B cell (primary cell): ENCODE measurements around the gene SERPINB7. TPM values are rescaled to one million over a fixed set of nuclear protein-coding genes. Genes with fewer than 3 reads are reported as not detected.

Source experiments
- ATAC-seq: fragments of 200-7000 bp; cut with Tn5 transposase; one replicate; pipeline ENCODE4 v1.10.0; 2021; ENCODE audit warnings: low read depth, mild to moderate bottlenecking, moderate number of reproducible peaks, moderate library complexity
- CTCF ChIA-PET: fragments of 350-600 bp; sonication (Branson Sonifier 250); formaldehyde crosslinking; loops from one replicate; lab custom pipeline; 2021; ENCODE audit warnings: antibody characterized with exemption, inconsistent platforms; lab: Charles Lee
- POLR2A ChIA-PET: fragments of 350-600 bp; sonication (Branson Sonifier 250); formaldehyde crosslinking; loops from one replicate; lab custom pipeline; 2021; ENCODE audit warnings: antibody characterized with exemption; lab: Charles Lee
- DNase-seq: peaks from one replicate; pipeline ENCODE4 v3.0.0; 2013
- H2AFZ ChIP-seq: 2 replicates; pipeline ENCODE4 v1.6.1; 2012; ENCODE audit warnings: mild to moderate bottlenecking, low read depth, low read length; ENCODE audit not compliant: insufficient read depth, poor library complexity, severe bottlenecking
- H3K27ac ChIP-seq, 2 donors: 1 replicate in 1 of 2; 2 replicates in 1 of 2; pipeline ENCODE4 v1.5.1; 2012 to 2013; ENCODE audit warnings: low read length in 2 of 2, mild to moderate bottlenecking in 2 of 2, moderate library complexity in 1 of 2
- H3K27me3 ChIP-seq, 4 experiments: fragments of 200-600 bp in 1 of 4; sonication (generic) in 1 of 4; replicated peaks in 1 of 4; 1 replicate in 2 of 4; 2 replicates in 2 of 4; pipeline versions ENCODE4 v1.6.1 to v1.7.0; 2013 to 2016; ENCODE audit warnings: low read length in 3 of 4, mild to moderate bottlenecking in 2 of 4, mixed read lengths in 1 of 4, moderate library complexity in 1 of 4; ENCODE audit not compliant: insufficient read depth in 4 of 4, control insufficient read depth in 3 of 4; ENCODE audit errors: control extremely low read depth in 1 of 4
- H3K36me3 ChIP-seq, 2 experiments: replicated peaks in 1 of 2; 1 replicate in 1 of 2; 2 replicates in 1 of 2; pipeline versions ENCODE4 v1.6.1 to v1.7.1; 2013; ENCODE audit warnings: low read length in 1 of 2; ENCODE audit not compliant: insufficient read depth in 2 of 2, control insufficient read depth in 1 of 2; ENCODE audit errors: control extremely low read depth in 1 of 2, extremely low read depth in 1 of 2
- H3K4me1 ChIP-seq, 2 donors: fragments of 200-600 bp in 1 of 2; sonication (generic) in 1 of 2; 1 replicate in 1 of 2; 2 replicates in 1 of 2; pipeline versions ENCODE4 v1.5.1 to v1.6.1; 2013 to 2017; ENCODE audit warnings: low read length in 2 of 2; ENCODE audit not compliant: control insufficient read depth in 2 of 2, insufficient read depth in 2 of 2
- H3K4me2 ChIP-seq: replicated peaks from 2 replicates; pipeline ENCODE3; 2012; ENCODE audit warnings: mild to moderate bottlenecking, low read depth, low read length; ENCODE audit not compliant: poor library complexity, severe bottlenecking
- H3K4me3 ChIP-seq, 5 experiments: fragments of 200-600 bp in 1 of 5; sonication (generic) in 1 of 5; 1 replicate in 3 of 5; 2 replicates in 2 of 5; pipeline versions ENCODE4 v1.5.1 to v1.7.0; 2011 to 2016; ENCODE audit warnings: low read length in 4 of 5, mild to moderate bottlenecking in 4 of 5, low read depth in 2 of 5, control low read depth in 1 of 5, moderate library complexity in 1 of 5; ENCODE audit not compliant: insufficient read depth in 1 of 5; ENCODE audit errors: control extremely low read depth in 1 of 5, extremely low read depth in 1 of 5
- H3K79me2 ChIP-seq: fragments of 200-600 bp; sonication (generic); one replicate; pipeline ENCODE4 v1.6.0; 2016; ENCODE audit warnings: low read length; ENCODE audit not compliant: control insufficient read depth, insufficient read depth
- H3K9ac ChIP-seq: fragments of 200-600 bp; sonication (generic); 2 replicates; pipeline ENCODE4 v1.6.1; 2017; ENCODE audit warnings: mild to moderate bottlenecking, low read length, moderate library complexity
- H3K9me3 ChIP-seq, 3 donors: one replicate each; pipeline versions ENCODE4 v1.6.1 to v1.7.1; 2013; ENCODE audit warnings: low read length in 2 of 3; ENCODE audit not compliant: control insufficient read depth in 2 of 3, insufficient read depth in 1 of 3; ENCODE audit errors: control extremely low read depth in 1 of 3
- H4K20me1 ChIP-seq: 2 replicates; pipeline ENCODE4 v1.6.0; 2012; ENCODE audit warnings: mild to moderate bottlenecking, low read length; ENCODE audit not compliant: insufficient read depth, control insufficient read depth, poor library complexity, severe bottlenecking
- H3K27ac Mint-ChIP-seq: one replicate; pipeline ENCODE4 v1.8.0; 2021; ENCODE audit warnings: mixed read lengths
- H3K27me3 Mint-ChIP-seq: one replicate; pipeline ENCODE4 v1.8.0; 2021; ENCODE audit warnings: mixed read lengths
- H3K4me1 Mint-ChIP-seq: one replicate; pipeline ENCODE4 v1.8.0; 2021; ENCODE audit warnings: mixed read lengths
- H3K4me3 Mint-ChIP-seq: one replicate; pipeline ENCODE4 v1.8.0; 2021; ENCODE audit warnings: mixed read lengths
- H3K9me3 Mint-ChIP-seq: one replicate; pipeline ENCODE4 v1.8.0; 2022; ENCODE audit warnings: mixed read lengths; ENCODE audit not compliant: insufficient read depth
- EZH2 ChIP-seq: IDR thresholded peaks from 2 replicates; pipeline ENCODE4 v1.6.1; 2012; ENCODE audit warnings: borderline replicate concordance, low read depth, mild to moderate bottlenecking, moderate library complexity, low read length; ENCODE audit not compliant: insufficient read depth, poor library complexity, severe bottlenecking
- WGBS: methylation state at CpG from one replicate; pipeline ENCODE4 v1.1.5; 2013; ENCODE audit warnings: missing lambda C conversion rate; ENCODE audit not compliant: insufficient coverage; 5-methylcytosine and 5-hydroxymethylcytosine counted together
- intact Hi-C: fragments of 100-400 bp; cut with micrococcal nuclease; formaldehyde crosslinking; loops from one replicate; pipeline ENCODE4 v1.10.0; 2022
- polyA plus RNA-seq: library from polyadenylated mRNA; depleted of rRNA; stranded (reverse); fragments of >200 nt; gene quantifications from 2 replicates; pipeline ENCODE4 v1.2.3, GENCODE V29; 2012
- total RNA-seq, 2 donors: library from RNA; stranded (reverse); fragments of 120-200 nt in 1 of 2; gene quantifications; 1 replicate in 1 of 2; 2 replicates in 1 of 2; pipeline versions ENCODE4 v1.2.3 to v1.2.4, GENCODE V29; 2013 to 2022
- TF ChIP-seq, protein P1 (sequence below): fragments of 200-600 bp; IDR thresholded peaks from one replicate; pipeline ENCODE4 v1.8.0; 2022; ENCODE audit warnings: antibody characterized with exemption, mild to moderate bottlenecking

Gene SERPINB7
- total and polyA plus RNA-seq, 2 donors (not counting 1 experiment from before 2014, with no cell fraction given): not detected

DNA sequence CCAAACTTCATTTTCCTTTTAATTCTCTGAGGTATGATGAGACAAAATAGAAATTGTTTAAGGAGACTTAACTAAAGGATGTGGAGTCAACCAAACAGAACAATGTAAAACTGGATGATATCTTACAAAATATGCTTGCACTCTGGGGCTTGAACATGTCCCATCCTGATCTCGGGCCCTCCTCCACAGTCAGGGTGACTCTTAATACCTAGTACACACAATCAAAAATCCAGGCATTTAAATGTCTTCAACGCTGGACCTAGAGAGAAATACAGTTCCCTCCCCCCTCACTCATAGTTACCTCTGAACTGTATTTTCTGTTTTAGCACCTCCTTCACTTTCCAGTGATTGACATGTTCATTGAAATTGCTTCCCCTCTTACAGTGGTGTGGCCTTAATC is 75.4 kb downstream of the SERPINB7 start:
- H3K4me1 Mint-ChIP-seq: no peaks in the 10 kb centered on the region
- intact Hi-C loops: no loop called here

More for the DNA sequence above, 75.4 kb downstream of the SERPINB7 start:
- H4K20me1 ChIP-seq: no peaks in the 10 kb centered on the region
- ATAC-seq: no peak
- no peak overlapping the region for H3K27ac ChIP-seq
- H3K27ac Mint-ChIP-seq: no peak overlapping the region
- CTCF ChIA-PET: no interaction called here
- H3K4me3 Mint-ChIP-seq: no peak overlapping the region
- H3K27me3 ChIP-seq: peaks cover 0 to 3% (median 0%) of the 10 kb centered on the region in 4 experiments
- no peaks in the 10 kb centered on the region for H3K4me1 ChIP-seq
- no peaks in the 10 kb centered on the region for H3K9me3 Mint-ChIP-seq
- H2AFZ ChIP-seq: no peak overlapping the region
- DNase-seq: no peak
- TF ChIP-seq, protein P1, sequence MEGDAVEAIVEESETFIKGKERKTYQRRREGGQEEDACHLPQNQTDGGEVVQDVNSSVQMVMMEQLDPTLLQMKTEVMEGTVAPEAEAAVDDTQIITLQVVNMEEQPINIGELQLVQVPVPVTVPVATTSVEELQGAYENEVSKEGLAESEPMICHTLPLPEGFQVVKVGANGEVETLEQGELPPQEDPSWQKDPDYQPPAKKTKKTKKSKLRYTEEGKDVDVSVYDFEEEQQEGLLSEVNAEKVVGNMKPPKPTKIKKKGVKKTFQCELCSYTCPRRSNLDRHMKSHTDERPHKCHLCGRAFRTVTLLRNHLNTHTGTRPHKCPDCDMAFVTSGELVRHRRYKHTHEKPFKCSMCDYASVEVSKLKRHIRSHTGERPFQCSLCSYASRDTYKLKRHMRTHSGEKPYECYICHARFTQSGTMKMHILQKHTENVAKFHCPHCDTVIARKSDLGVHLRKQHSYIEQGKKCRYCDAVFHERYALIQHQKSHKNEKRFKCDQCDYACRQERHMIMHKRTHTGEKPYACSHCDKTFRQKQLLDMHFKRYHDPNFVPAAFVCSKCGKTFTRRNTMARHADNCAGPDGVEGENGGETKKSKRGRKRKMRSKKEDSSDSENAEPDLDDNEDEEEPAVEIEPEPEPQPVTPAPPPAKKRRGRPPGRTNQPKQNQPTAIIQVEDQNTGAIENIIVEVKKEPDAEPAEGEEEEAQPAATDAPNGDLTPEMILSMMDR: no peak
- no peak for TF ChIP-seq EZH2
- no peak overlapping the region for H3K4me2 ChIP-seq
- peaks cover 7% of the 10 kb centered on the region for H3K27me3 Mint-ChIP-seq
- no peak overlapping the region for H3K4me3 ChIP-seq
- H3K9me3 ChIP-seq: peaks cover 0 to 3% (median 0%) of the 10 kb centered on the region in 3 donors
- no peak overlapping the region for H3K9ac ChIP-seq
- WGBS: 67% methylated on average over 1 of the region's 2 CpGs
- no peaks in the 10 kb centered on the region for H3K36me3 ChIP-seq
- POLR2A ChIA-PET: no interaction called here
- no peaks in the 10 kb centered on the region for H3K79me2 ChIP-seq

Other genes starting within 250 kb of the SERPINB7 start
- gene SERPINB12, start 233.0 kb upstream of the SERPINB7 start, total RNA-seq: not detected in 2 replicates
- gene SERPINB12, start 233.0 kb upstream of the SERPINB7 start, polyA plus RNA-seq: not detected in 2 replicates
- gene SERPINB13, start 188.1 kb upstream of the SERPINB7 start, total RNA-seq: not detected in 2 replicates
- gene SERPINB13, start 188.1 kb upstream of the SERPINB7 start, polyA plus RNA-seq: not detected in 2 replicates
- not detected in 2 replicates for gene SERPINB4, start 131.2 kb upstream of the SERPINB7 start, total RNA-seq
- not detected in 2 replicates for gene SERPINB4, start 131.2 kb upstream of the SERPINB7 start, polyA plus RNA-seq
- not detected in 2 replicates for gene SERPINB3, start 113.5 kb upstream of the SERPINB7 start, total RNA-seq
- gene SERPINB3, start 113.5 kb upstream of the SERPINB7 start, polyA plus RNA-seq: not detected in 2 replicates
- not detected in 2 replicates for gene SERPINB11, start 72.5 kb upstream of the SERPINB7 start, total RNA-seq
- gene SERPINB11, start 72.5 kb upstream of the SERPINB7 start, polyA plus RNA-seq: not detected in 2 replicates
- 1.4 and 1.7 TPM in 2 replicates for gene SERPINB2, start 112.3 kb downstream of the SERPINB7 start, total RNA-seq
- 0.25 and 1.1 TPM in 2 replicates for gene SERPINB2, start 112.3 kb downstream of the SERPINB7 start, polyA plus RNA-seq
- gene SERPINB10, start 132.5 kb downstream of the SERPINB7 start, total RNA-seq: not detected in 2 replicates
- gene SERPINB10, start 132.5 kb downstream of the SERPINB7 start, polyA plus RNA-seq: not detected in 2 replicates
- gene HMSD, start 173.9 kb downstream of the SERPINB7 start, total RNA-seq: not detected in 2 replicates
- 0.04 TPM in 1 of 2 replicates, not detected in the other for gene HMSD, start 173.9 kb downstream of the SERPINB7 start, polyA plus RNA-seq
- gene SERPINB8, start 194.7 kb downstream of the SERPINB7 start, total RNA-seq: 22.1 and 26.2 TPM in 2 replicates
- gene SERPINB8, start 194.7 kb downstream of the SERPINB7 start, polyA plus RNA-seq: 14.4 and 17.5 TPM in 2 replicates